OCI-LY7 (cell line): Measurements from ENCODE around the gene PTPN18. TPM values are rescaled to one million over a fixed set of nuclear protein-coding genes. Genes with fewer than 3 reads are reported as not detected.

Experiments used
- BruUV-seq: library from RNA; stranded (reverse); fragments of 400-500 nt; replicated peaks from 2 replicates; lab custom pipeline; 2021; lab: Mats Ljungman, UMichigan
- CTCF ChIA-PET: fragments of 300-600 bp; sonication (Branson Sonifier 250); formaldehyde crosslinking; loops from one replicate; lab custom pipeline; 2022; ENCODE audit warnings: antibody characterized with exemption; ENCODE audit not compliant: unreplicated experiment; lab: Charles Lee
- POLR2A ChIA-PET: fragments of 300-600 bp; sonication (Branson Sonifier 250); formaldehyde crosslinking; loops from one replicate; lab custom pipeline; 2022; ENCODE audit warnings: antibody characterized with exemption; lab: Charles Lee
- DNase-seq: peaks from one replicate; pipeline ENCODE4 v3.0.0-alpha.2; 2015; ENCODE audit warnings: low spot score
- H2AFZ ChIP-seq: fragments of 200-600 bp; sonication (generic), shearing (Covaris generic); 2 replicates; pipeline ENCODE4 v1.6.1; 2014; ENCODE audit warnings: mild to moderate bottlenecking, antibody characterized with exemption, low read length, moderate library complexity
- H3K27ac ChIP-seq: fragments of 200-600 bp; sonication (generic); 2 replicates; pipeline ENCODE4 v1.5.1; 2014; ENCODE audit warnings: mixed run types, low read depth, mild to moderate bottlenecking, moderate library complexity, low read length, inconsistent platforms; ENCODE audit not compliant: poor library complexity, severe bottlenecking
- H3K36me3 ChIP-seq: fragments of 200-600 bp; sonication (generic); 2 replicates; pipeline ENCODE4 v1.6.1; 2014; ENCODE audit warnings: mild to moderate bottlenecking, antibody characterized with exemption, low read length, moderate library complexity, mixed read lengths; ENCODE audit not compliant: insufficient read depth
- H3K4me1 ChIP-seq: fragments of 200-600 bp; sonication (generic); 2 replicates; pipeline ENCODE4 v1.5.1; 2014; ENCODE audit warnings: mild to moderate bottlenecking, low read length; ENCODE audit not compliant: insufficient read depth, poor library complexity, severe bottlenecking
- H3K4me2 ChIP-seq: fragments of 200-600 bp; sonication (generic); 2 replicates; pipeline ENCODE4 v1.6.1; 2014; ENCODE audit warnings: mild to moderate bottlenecking, low read length
- H3K4me3 ChIP-seq: fragments of 200-600 bp; sonication (generic); 2 replicates; pipeline ENCODE4 v1.5.1; 2014; ENCODE audit warnings: mild to moderate bottlenecking, low read depth, low read length; ENCODE audit not compliant: poor library complexity, severe bottlenecking
- H3K79me2 ChIP-seq: fragments of 200-600 bp; sonication (generic); 2 replicates; pipeline ENCODE4 v1.6.1; 2016; ENCODE audit warnings: low read depth, mild to moderate bottlenecking, low read length, moderate library complexity, mixed read lengths; ENCODE audit not compliant: insufficient read depth
- H3K9me2 ChIP-seq: fragments of 200-600 bp; sonication (generic); 2 replicates; pipeline ENCODE4 v1.6.1; 2016; ENCODE audit warnings: mild to moderate bottlenecking, low read length, mixed read lengths; ENCODE audit not compliant: insufficient read depth
- H3K9me3 ChIP-seq: fragments of 200-600 bp; sonication (generic); 2 replicates; pipeline ENCODE4 v1.6.1; 2014; ENCODE audit warnings: mild to moderate bottlenecking, mixed run types, low read length, mixed read lengths
- H4K20me1 ChIP-seq: fragments of 200-600 bp; sonication (generic); 2 replicates; pipeline ENCODE4 v1.6.1; 2014; ENCODE audit warnings: mild to moderate bottlenecking, antibody characterized with exemption, low read length, moderate library complexity, mixed read lengths; ENCODE audit not compliant: insufficient read depth
- CTCF ChIP-seq: fragments of 200-600 bp; sonication (generic); conservative IDR thresholded peaks from 2 replicates; pipeline ENCODE4 v1.5.1; 2014; ENCODE audit warnings: mild to moderate bottlenecking, antibody characterized with exemption, low read length, moderate library complexity, mixed read lengths
- EZH2phosphoT487 ChIP-seq: fragments of 200-600 bp; sonication (generic); IDR thresholded peaks from 2 replicates; pipeline ENCODE4 v1.6.1; 2018; ENCODE audit warnings: low read depth, borderline replicate concordance, mild to moderate bottlenecking, mixed run types, antibody characterized with exemption, low read length, moderate library complexity, mixed read lengths
- intact Hi-C: fragments of 100-400 bp; cut with micrococcal nuclease; formaldehyde crosslinking; loops from one replicate; pipeline ENCODE4 v1.10.0; 2022; ENCODE audit not compliant: unreplicated experiment
- total RNA-seq, 2 experiments: library from RNA; depleted of rRNA in 1 of 2; stranded (reverse); fragments of >200 nt in 1 of 2; shearing (Covaris generic) in 1 of 2; gene quantifications; 2 replicates each; pipeline ENCODE4 v1.2.3, GENCODE V29; 2014 to 2022

The PTPN18 gene
- total RNA-seq, 2 experiments from 2014 or later: 96.6 to 309 TPM

- POLR2A ChIA-PET: interaction anchor here (1.3 kb wide), 1 partner anchor 17 kb away, joined by 4 read pairs; no protein-coding TSS in a partner anchor
- intact Hi-C loops: no loop called here
- Histone ChIP-seq H4K20me1 (no peaks in the 10 kb centered on the region), H3K4me2 (no peak overlapping the region), H3K27ac (no peak overlapping the region), H2AFZ (no peak overlapping the region), H3K36me3 (no peaks in the 10 kb centered on the region), H3K79me2 (no peaks in the 10 kb centered on the region), H3K9me2 (no peaks in the 10 kb centered on the region), H3K9me3 (no peaks in the 10 kb centered on the region), H3K4me1 (no peaks in the 10 kb centered on the region), H3K4me3 (no peak overlapping the region)
- TF ChIP-seq CTCF (no peak), EZH2phosphoT487 (no peak)
- BruUV-seq: no TSS peak
- no peak for DNase-seq
- CTCF ChIA-PET: interaction anchor here (0.6 kb wide), 1 partner anchor 10 kb away, joined by 3 read pairs; no protein-coding TSS in a partner anchor
Observed at GRCh38 chr2:130316596-130316995, 39.3 kb upstream of the PTPN18 start.

GRCh38 chr2:130318906-130319305 is 37.0 kb upstream of the PTPN18 start:
- H3K4me2 ChIP-seq: no peak overlapping the region
- CTCF ChIA-PET: no interaction called here
- H3K9me2 ChIP-seq: no peaks in the 10 kb centered on the region
- BruUV-seq: no TSS peak
- DNase-seq: no peak
- no peaks in the 10 kb centered on the region for H3K36me3 ChIP-seq
- POLR2A ChIA-PET: no interaction called here
- no peak overlapping the region for H3K4me3 ChIP-seq
- no peak overlapping the region for H3K27ac ChIP-seq
- no peak for TF ChIP-seq CTCF
- no peak for TF ChIP-seq EZH2phosphoT487
- intact Hi-C loops: no loop called here
- H3K9me3 ChIP-seq: no peaks in the 10 kb centered on the region
- no peaks in the 10 kb centered on the region for H3K4me1 ChIP-seq
- H2AFZ ChIP-seq: no peak overlapping the region
- H3K79me2 ChIP-seq: no peaks in the 10 kb centered on the region
- H4K20me1 ChIP-seq: no peaks in the 10 kb centered on the region

- Histone ChIP-seq H3K36me3 (no peaks in the 10 kb centered on the region), H3K79me2 (no peaks in the 10 kb centered on the region), H3K4me2 (no peak overlapping the region), H3K4me3 (no peak overlapping the region), H3K4me1 (no peaks in the 10 kb centered on the region), H4K20me1 (no peaks in the 10 kb centered on the region), H2AFZ (no peak overlapping the region), H3K27ac (no peak overlapping the region), H3K9me3 (no peaks in the 10 kb centered on the region), H3K9me2 (no peaks in the 10 kb centered on the region)
- intact Hi-C loops: no loop called here
- POLR2A ChIA-PET: no interaction called here
- no TSS peak for BruUV-seq
- CTCF ChIA-PET: no interaction called here
- DNase-seq: no peak
- no peak for TF ChIP-seq CTCF
- no peak for TF ChIP-seq EZH2phosphoT487
Observed at GRCh38 chr2:130319536-130319935, 36.3 kb upstream of the PTPN18 start.
